ENCODE results near the gene KLHL29.
"Not testable (repeated sequence)": the region's sequence is repeated elsewhere in the genome, so short reads cannot be mapped to it uniquely, and the experiment has no call there.

The KLHL29 gene

DNA sequence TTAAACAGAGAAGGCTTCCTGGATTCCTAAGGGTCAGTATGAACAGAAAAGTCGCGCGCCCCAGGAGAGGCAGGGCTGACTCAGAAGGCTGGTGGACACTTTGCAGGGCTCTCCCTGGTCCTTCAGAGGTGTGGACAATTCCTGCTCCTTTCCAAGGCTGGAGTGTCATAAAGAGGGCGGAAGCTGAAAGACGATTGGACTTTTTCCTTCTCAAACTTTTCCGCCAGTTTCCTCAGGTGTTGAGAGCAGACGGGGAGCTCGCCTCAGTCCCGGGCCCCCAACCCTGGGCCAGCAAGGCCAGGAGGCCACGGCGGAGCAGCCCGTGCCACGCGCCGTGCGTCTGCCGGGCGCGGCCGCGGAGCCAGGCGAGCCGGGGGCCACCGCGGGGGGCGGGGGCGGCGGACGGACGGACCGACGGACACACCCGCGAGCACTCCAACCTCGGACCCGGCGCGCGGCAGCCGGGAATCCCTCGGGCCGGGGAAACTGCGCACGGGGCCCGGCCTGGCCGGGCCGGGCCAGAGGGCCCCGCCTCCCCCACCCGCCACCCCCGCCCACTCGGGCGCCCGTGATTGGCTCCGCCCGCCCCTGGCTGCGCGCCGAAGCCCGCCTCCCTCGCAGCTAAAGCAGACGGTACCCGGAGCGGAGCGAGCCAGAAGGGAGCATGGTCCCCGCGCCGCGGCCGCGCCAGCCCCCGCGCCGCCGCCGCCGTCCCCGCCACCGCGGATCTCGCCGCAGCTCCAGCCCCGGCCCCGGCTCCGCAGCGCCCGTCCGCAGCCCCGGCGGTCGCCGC is at the start of gene KLHL29:
Gene KLHL29, plus strand, starts transcription at position 629 of the 793 bp plus-strand sequence. CDS start 177,018 bp downstream, outside the sequence.
- peak; percentile 35 for DNase-seq

DNA sequence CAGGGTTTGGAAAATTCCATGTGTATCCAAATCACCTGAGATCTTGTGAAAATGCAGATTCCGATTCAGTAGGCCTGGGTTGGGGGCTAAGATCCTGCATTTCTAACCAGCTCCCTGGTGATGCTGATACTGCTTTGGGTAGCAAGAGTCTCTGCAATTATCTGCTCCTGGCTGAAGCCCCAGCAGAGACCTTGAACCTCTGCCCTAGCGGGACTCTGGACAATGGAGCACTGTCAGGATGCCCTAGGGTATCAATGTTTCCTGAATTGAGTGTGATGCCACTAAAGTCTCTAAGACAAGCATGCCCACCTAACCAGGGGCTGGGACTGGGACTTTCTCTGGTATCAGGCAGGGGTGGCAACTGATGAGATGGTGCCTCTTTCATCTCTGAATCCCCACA is 49.4 kb upstream of the KLHL29 start:
- no peak for DNase-seq

DNA sequence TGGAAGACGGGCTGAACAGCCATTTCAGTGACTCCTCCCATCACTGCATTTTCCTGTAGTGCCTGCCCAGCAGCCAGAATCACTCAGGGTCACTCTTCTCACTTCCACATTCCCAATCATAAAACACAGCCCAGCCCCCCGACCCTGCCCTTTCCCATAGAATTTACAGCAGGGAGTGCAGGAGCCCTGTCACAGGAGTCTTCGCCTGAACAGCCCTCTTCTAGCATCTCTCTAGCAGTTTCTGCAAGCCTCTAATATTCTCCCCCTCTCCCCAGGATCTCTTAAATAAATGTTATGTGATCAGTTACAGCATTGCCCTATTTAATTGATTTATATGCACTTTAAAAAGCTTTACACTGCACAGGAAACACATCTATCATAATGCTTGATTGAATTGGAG is 42.9 kb upstream of the KLHL29 start:
- DNase-seq = no peak

DNA sequence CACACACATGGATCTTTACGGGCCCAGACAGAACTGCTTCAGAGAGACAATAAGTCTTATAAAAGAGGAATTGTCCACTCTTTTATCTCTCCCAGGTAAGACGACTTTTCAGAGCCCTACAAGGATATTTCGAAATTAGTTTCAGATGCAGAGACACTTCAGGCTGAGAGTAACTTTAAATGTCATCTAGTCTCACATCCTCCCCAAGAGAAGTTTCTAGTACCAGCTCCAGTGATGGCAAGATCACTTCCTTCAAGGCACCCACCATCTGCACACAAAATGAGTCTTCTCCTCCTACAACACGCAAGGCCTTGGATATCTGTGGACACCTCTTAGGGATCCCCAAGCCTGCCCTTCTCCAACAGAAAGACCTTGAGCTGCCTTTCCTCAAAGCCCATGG is 39.0 kb upstream of the KLHL29 start:
- no peak for DNase-seq

DNA sequence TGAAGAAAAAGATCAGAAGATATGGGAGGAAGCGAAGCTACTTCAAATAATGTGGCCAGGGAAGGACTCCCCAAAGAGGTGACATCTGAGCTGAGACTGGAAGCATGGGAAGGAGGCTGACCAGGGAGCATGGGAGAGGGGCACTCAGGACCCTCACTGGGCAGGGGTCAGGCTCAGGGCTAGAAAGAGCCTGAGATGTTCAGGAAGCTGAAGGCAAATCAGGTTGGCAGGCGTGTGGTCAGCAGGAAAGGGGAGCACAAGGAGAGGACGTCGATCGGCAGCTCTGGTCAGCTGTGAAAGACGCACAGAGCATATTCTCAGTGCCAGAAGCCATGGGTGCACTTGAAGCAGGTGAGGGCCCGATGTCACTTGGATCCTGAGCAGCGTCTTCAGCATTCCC is 38.2 kb upstream of the KLHL29 start:
- no peak for DNase-seq

DNA sequence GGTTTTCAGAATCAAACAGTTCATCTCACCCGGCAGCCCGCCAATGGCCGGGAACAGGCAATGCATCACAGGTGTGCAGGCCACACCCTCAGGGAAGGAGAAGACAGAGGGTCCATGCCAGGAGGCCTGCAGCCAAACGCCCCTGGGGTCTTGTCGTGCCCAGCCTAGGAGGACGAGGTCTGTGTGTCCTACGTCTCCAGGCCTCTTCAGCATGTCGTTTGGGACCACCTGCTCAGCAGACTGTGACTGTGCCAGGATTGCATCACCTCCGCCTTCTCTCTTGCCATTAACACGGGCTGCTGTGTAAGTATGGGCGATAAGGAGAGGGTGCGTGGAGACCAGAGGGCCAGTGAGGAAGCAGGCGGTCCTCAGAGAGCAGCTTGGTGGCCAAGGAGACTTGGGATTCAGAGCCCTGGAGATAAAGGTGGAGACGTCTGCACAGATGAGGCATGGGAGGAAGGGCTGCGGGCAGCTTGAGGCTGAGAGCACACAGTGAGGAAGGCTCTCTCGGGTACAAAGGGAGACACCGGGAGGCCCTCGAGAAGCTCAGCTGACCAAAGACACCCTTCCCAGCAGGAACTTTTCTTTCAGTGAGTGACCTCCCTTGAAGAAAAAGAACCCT is 37.4 kb upstream of the KLHL29 start:
- no peak for DNase-seq

DNA sequence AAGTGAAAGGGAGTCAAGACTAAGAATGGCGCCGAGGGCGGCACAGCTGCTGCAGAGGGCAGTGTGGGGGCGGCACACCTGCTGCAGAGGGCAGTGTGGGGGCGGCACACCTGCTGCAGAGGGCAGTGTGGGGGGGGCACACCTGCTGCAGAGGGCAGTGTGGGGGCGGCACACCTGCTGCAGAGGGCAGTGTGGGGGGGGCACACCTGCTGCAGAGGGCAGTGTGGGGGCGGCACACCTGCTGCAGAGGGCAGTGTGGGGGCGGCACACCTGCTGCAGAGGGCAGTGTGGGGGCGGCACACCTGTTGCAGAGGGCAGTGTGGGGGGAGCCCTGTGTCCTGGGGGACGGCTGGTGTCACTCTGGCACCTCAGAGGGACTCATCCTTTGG is 36.9 kb upstream of the KLHL29 start:
- DNase-seq = not testable (repeated sequence)

DNA sequence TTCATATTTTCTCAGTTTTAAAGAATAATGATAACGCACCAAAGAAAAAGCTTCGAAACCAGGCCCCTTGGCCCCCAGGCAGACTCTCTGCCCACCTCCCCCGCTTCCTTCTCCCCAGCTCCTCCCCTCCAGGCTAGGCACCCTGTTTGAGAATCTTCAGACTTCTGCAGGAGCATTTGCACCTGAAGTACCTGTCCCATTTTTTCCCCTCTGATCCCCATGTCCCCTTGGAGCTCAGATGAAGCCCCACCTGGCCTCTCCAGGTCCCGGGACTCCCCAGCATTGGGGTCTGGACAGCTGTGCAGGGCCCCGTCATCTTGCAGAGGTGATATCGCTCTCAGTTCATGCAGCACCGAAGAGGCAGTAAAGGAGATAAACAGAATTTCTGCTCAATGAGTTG is 35.5 kb upstream of the KLHL29 start:
- no peak for DNase-seq

DNA sequence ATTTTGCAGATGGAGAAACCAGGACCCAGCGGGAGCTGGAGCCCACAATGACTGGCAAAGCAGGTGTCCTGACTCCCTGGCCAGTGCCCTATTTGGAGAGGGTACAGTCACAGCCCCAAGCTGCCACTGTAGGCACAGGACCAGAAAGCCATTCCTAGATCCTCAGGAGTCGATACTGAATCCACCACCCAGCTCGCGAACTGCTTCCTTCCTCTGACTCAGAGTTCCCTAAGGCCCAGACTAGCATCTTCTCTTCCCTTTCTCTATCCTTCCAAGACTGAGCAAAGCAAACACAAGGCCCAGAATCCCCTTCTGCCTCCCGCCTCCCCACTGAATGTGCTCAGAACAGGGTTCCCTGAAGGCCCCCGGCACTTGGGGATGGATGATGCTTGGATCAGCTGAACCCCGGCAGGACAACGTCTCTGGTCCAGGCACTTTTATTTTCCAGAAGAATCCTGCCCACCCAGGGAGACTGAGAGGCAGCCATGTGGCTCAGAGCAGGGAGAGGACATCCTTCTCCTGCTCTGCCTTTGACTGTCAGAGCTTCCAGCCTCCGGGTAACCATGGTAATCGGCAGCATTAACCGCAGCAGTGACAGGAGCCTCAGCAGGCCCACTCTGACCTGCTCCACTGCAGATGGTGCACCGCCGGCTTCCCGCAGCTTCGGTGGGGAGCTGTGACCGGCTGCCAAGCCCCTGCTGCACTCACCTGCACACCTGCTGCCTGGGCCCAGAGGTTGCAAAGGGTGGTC is 34.8 kb upstream of the KLHL29 start:
- no peak for DNase-seq

DNA sequence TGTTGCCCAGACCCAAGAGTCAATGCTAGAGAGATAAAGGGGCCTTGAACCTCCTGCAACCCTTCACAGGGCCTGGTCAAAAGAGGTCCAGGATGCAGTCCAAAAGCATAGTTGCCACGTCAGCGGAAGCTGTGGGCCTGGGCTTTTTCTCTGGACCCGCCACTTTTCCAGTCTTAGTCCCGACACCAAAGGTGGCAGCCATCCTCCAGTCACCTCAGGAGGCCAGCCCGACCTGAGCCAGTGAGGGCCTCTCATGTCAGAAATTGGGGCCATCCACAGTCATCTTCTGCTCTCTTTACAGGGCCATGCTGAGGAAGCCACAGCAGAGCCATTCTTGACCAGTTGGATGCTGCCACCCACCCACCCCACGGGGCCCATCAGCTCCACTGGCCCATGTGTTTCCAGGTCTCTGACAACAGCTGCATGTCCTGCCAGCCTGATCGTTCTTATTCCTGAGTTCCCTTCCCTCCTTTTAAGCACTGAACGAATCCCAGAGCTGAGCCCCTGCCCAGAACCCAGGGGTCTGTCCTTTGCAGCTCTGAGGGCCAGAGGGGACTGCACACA is 34.1 kb upstream of the KLHL29 start:
- DNase-seq = no peak

DNA sequence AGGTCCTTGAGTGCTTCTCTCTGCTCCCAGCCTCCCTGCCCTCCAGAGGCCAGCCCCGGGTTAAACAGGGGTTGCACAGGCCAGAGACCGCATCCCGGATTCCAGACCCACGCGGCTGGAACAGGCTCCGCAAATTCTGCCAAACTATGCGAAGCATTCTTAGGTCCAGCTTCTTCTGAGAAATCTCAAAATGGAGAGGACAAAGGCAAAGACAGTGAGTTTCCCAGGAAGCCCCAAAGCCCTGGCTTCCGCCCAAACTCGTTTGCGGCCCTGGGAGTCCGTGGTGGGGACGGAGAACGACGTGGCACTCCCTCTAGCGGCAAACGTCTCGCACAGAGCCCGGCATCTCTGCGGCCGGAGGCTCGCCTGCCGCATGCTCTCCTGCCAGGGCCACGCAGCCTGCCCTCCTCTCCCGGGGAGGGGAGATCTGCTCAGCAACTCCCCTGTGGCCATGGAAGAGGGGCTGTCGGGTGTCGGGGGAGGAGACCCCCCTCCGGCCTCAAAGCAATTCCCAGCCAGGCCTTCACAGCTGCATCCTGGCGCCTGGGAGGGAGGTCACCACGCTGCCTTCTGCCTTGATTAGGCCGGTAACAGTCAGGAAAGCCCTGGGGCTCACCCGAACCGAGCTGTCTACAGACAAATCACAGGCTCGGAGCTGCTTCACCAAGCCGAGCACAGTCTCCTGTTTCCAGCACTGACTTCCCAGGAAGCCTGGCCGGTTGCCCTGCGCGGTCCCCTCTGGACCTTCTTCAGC is 33.4 kb upstream of the KLHL29 start:
- peak; percentile 71 for DNase-seq

DNA sequence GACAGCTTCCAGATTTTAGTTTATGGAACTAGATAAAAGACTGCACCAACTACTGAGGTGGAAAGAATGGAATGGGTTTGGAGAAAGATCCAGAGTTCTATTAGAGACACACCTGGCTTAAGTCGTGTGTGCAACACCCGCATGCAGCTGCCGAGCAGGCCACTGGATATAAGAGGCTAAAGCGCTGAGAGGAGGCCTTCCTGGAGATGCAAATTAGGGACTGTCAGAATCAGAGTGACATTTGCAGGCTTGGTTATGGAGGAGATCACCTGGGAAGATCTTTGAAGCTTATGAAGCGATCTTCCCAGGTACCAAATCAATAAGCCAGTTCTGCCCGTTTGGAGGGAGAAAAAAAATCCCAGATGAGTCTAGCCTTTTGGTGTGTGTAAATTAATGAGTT is 30.4 kb upstream of the KLHL29 start:
- no peak for DNase-seq

DNA sequence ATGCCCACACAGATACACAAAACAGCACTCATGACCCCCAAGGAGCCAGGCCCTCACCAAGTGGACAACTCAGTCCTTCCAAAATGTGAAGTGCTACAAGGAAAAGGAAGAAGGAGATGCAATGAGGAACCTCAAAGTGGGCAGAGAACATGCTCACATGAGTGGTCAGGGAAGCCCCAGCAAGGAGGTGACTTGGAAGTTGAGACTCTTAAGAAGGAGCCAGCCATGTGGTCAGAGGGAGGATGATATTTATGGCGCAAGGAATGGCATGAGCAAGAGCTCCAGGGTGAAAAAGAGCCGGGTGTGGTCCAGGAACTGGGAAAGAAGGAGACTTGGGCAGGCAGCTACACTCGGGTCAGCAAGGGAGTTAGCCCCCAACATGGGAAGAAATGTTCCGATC is 30.0 kb upstream of the KLHL29 start:
- DNase-seq = no peak

DNA sequence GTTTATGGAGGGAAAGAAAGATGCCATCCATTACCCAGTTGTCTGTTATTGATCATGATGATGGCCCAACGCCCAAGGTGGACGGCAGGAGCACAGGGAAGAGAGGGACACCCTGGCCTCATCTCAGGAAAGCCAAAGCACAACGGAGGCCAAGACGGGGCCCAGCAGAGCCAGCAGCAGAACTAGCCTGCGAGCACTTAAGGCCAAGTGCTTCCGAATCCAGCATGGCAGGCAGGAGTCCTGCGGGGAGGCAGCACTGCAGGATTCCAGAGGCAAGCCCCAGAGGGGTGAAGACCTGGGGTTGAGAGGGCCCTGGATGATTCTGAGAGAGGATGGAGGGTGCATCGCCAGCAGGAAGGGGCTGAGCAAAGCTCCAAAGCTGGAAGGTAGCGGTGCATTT is 28.3 kb upstream of the KLHL29 start:
- DNase-seq = no peak

DNA sequence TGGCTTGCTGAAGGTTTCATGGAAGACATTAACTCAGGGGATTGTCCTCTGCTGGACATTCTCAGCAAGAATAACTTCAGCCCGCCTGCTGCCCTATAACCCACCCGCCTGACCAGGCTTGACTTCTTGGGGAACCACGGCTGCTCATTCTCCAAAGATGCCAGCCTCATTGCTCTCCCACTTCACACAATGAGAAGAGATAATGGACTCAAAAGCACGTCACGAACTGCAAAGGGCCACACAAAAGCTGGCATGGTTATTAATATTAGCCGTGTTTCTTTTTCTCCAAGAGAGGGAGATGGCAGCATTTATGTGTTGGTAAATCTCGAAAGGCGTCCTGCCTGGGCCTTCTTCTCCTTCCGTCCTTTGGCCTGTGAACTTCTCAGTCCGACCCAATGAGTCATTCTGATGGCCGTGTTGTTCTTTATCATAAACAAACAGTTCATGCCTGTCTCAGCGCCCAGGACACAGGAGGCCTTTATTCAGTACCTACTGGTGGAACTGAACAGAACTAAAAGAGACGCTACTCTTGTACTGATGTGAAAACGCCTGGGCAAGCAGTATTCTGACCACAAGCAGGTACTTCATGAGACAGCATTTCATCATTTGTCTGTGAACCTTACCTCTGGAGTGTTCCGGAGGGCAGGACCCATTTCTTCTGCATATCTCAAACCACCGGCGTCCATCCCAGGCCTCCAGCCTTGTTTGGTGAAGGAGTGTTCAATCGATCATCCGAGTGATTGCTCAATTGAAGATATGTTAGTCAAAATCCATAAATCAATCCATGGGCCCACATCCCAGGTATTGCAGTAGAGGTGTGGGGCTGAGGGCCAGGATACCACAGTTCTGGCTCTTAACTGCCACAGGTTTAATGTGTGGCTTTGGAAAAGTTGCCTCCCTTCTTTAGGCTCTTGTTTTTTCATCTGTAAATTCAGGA is 25.1 kb upstream of the KLHL29 start:
- DNase-seq = no peak

DNA sequence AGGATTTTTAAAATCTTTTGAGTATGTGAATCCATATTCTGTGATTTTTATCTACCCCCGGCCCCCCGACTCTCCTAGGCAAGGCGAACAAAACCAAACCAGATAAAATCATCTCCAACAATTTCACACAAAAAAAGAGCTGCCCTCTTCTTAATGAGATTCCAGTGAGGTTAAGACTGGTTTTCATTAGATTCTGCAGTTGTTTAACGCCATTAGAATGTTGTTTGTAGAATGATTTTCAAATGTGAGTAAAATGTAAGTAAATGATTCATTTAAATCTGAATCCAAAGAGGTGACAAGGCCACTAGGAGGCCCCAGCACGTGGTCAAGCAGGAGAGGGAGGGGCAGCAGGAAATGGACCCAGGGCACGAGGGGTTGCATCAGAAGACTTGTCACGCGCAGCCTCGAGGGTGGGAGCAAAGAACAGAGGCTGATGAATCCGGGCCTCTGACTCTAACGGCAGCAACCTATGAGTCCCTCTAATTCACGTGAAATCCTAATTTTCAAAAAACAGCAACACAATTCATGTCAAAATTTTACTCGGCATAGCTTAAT is 24.3 kb upstream of the KLHL29 start:
- no peak for DNase-seq

DNA sequence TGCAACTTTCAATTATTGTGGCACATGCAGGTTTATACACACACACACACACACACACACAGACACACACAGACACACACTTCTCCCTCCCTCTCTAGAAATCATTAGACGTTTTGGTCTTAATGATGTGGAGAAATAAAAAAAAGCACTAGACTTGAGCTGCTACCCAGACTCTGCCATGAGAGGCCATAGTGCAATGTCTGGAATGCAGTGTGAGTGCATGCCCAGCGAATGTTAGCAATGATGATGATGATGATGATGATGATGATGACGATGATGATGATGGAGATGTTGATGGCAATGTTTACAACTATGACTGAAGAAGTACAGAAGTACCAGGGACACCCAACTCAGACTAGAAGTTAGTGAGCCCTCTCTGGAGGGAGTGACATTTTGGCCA is 23.8 kb upstream of the KLHL29 start:
- no peak for DNase-seq

DNA sequence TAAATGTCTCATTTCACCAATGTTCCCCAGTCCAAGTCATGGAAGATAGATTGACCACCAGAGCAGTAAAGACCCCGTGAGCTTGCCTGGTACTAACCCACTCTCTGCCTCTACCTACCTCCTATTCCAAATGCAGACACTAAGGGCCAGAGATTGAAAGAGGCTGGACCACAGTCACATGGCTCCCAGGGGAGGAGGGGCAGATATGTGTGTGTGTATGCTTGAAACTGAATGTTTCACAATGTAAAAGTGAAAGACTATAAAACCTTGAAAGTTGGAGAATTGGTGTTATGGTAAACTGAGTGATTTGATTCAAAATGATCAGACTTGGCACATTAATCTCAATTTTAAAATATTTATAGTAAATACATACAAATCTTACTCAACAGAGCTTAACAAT is 21.7 kb upstream of the KLHL29 start:
- DNase-seq = no peak

DNA sequence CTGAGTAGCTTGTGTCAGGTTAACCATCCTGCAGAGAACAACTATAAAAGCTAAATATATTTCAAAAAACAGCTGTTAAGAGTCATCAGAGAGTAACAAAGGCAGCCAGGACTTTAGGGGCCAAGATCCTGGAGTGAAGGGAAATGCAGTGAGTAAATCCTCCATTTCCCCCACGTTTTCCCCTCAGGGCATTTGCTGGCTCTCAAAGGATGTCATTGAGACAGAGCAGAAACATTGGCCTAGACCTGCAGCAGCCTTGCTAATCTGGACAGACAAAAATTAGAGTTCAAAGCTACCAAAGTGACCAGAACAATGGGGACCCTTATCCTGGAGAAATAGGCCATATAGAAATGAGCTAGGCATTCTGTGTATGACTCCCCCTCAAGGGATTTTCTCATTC is 21.1 kb upstream of the KLHL29 start:
- DNase-seq = no peak

DNA sequence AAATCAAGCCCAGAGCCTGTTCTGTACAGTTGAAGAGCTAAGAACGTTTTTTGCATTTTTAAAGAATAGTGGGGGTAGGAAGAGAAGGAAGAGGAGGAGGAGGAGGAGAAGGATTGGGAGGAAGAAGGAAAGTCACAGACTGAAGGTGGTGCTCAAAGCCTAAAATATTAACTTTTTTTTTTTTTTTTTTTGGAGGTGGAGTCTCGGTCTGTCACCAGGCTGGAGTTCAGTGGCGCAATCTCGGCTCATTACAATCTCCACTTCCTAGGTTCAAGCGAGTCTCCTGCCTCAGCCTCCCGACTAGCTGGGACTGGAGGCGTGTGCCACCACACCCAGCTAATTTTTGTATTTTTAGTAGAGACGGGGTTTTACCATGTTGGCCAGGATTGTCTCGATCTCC is 18.3 kb upstream of the KLHL29 start:
- DNase-seq = no peak

DNA sequence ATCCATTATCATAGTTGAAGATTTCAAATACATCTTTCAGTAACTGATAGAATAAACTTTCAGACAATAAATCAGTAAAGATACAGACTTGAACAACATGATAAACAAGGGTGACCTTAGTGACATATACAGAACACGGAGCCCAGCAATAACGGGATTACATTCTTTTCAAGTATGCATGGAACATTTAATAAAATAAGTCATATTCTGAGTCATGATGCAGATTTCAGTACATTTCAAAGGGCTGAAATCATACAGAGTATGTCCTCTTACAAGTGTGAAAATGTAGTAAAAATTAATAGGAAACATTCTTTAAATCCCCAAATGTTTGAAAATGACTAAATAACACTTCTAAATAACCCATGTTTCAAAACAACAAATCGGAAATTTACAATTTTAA is 17.2 kb upstream of the KLHL29 start:
- DNase-seq = no peak

DNA sequence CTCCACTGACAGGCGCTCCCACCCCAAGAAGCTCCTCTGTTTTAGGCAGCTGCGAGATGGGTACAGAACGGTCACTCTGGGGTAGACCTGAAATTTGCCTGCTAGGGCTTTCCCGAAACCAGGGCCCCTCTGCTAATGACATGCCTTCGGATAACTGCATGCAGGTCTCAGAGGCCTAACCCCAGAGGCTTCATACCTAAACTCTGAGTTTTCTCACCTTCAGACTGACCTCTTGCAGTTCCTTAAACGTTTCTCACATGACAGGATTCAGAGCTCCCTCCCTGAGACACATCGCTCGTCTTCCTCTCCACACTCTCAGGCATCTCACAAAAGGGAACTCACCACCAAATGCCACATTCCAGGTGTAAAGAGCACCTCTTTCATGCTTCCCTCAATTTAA is 11.3 kb upstream of the KLHL29 start:
- no peak for DNase-seq

Data from NCI-H1092 treated with DMSO at 0.1 percent for 48 hours (cell line).